ENCODE data around the gene NPAS1. TPM values are rescaled to one million over a fixed set of nuclear protein-coding genes. Genes with fewer than 3 reads are reported as not detected.

The NPAS1 gene
- total RNA-seq, 2 donors from 2014 or later = 0.44 to 1.2 TPM

- intact Hi-C loops (cut with DNase I) = no loop called here
- no peak for DNase-seq
These were observed 75.2 kb downstream of the NPAS1 start for GRCh38 chr19:47094557-47095475.

More at GRCh38 chr19:47094557-47095475, 75.2 kb downstream of the NPAS1 start:
- ATAC-seq = peak in 1 of 2 donors; percentile 19

Other genes with a start within 250 kb of the NPAS1 start
- gene SLC1A5, start 231.2 kb upstream of the NPAS1 start, total RNA-seq = 10 to 100 TPM; 34.3 to 40.8 TPM
- gene AP2S1, start 169.0 kb upstream of the NPAS1 start, total RNA-seq = 100 to 1,000 TPM; 109 to 110 TPM
- 10 to 100 TPM; 68.2 to 68.5 TPM for gene ARHGAP35, start 158.8 kb upstream of the NPAS1 start, total RNA-seq
- gene TMEM160, start 28.8 kb downstream of the NPAS1 start, total RNA-seq = 10 to 100 TPM; 30.6 to 35.8 TPM
- 10 to 100 TPM; 24.2 to 26.3 TPM for gene ZC3H4, start 93.9 kb downstream of the NPAS1 start, total RNA-seq
- gene SAE1, start 111.0 kb downstream of the NPAS1 start, total RNA-seq = 10 to 100 TPM; 50.1 to 54.7 TPM
- gene BBC3, start 211.4 kb downstream of the NPAS1 start, total RNA-seq = 1 to 10 TPM; 2.9 to 4.1 TPM
- gene CCDC9, start 236.7 kb downstream of the NPAS1 start, total RNA-seq = 10 to 100 TPM; 21.4 to 28.7 TPM